ENCODE data around the gene B3GNT7. TPM values are rescaled to one million over a fixed set of nuclear protein-coding genes. Genes with fewer than 3 reads are reported as not detected.
"Not testable (repeated sequence)": the region's sequence is repeated elsewhere in the genome, so short reads cannot be mapped to it uniquely, and the experiment has no call there.

B3GNT7 gene
- polyA plus RNA-seq, 12 donors = 0.26 to 16.6 (median 0.51) TPM; not detected in 1

DNA sequence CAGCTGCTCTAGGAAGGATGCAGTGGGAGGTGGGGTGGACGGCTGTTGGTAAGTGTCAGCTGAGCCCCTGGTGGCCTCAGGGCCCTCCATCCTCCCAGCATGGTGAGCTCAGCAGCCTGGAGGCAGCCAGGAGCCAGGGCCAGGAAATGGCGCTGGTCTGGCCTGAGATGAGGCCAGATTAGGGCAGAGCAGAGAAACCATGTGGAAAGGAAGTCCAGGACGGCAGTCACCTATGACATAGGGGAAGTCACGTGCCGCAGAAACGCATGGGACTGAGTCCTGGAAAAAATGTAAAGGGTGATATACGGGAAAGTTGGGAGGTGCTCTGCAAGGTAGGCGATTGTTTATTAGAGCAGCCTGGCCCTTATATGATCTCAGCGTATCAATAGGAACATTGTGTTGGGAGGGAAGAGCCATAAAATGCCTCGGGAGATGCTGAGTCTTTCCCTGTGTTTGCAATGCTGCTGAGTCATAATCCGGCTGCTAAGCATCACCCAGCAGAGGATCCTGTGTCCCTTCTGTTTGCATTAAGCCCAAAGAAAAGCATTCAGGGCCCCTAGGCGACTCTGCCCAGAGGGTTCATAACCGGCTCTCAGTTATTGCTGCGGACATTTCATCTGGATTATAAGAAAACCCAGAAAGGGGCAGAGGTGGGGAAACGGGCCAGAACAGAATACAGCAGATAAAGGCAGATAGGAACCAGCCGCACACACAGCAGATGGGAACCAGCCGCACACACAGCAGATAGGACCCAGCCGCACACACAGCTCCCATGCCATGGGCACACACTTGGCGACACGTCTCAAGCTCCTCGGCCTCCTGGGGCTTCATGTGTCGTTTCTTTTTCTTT lies 30.3 kb upstream of the B3GNT7 start:
- no peak for DNase-seq

- DNase-seq = no peak
Measured at GRCh38 chr2:231367178-231367577, 28.3 kb upstream of the B3GNT7 start.

GRCh38 chr2:231369580-231370428 lies 25.7 kb upstream of the B3GNT7 start:
- DNase-seq = no peak

DNA sequence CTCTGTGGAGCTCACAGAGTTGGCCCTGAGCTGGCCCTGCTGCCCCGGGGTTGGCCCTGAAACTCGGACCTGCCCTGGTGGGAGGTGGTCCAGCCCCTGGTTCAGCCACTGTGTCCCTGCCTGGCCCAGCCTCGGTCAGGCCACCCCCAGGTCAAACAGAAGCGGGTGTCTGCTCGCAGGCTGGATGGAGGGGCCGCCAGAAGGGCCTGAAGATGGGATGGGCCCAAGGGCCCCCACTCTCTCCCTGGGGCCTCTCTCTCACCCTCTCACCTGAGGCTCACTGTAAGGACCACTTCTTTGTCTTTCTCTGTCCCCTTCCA lies 25.1 kb upstream of the B3GNT7 start:
- no peak for DNase-seq

GRCh38 chr2:231370749-231371429 lies 24.6 kb upstream of the B3GNT7 start:
- DNase-seq = no peak

DNA sequence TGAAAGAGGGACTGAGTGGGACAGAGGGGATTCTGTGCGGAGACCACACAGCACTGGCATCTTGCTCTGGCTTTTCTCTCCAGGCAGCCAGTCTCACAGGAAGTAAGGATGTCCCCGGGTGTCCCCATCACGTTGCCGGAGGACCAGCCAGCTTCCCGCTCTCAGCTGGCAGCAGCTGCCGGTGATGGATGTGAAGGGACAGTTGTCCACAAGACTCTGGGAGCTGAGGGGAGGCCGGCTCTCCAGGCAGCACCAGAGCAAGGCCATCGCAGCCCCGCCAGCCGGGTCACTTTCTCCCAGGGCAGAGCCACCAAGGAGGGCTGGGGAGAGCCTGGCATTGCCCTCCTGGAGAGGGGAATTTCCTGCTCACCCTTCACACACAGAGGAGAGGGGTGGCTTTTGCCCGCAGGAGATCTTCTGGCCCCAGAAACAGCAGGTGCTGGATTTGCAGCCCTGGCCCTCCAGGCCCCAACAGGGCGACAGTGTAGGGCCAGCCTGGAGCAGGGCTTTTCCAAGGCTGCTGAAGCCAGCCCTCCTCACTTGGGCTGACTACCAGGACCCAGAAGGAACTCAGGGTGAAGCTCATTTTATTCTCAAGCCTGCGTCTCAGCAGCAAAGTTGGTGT lies 24.0 kb upstream of the B3GNT7 start:
- DNase-seq = no peak

GRCh38 chr2:231372326-231372725 lies 23.2 kb upstream of the B3GNT7 start:
- DNase-seq = no peak

DNA sequence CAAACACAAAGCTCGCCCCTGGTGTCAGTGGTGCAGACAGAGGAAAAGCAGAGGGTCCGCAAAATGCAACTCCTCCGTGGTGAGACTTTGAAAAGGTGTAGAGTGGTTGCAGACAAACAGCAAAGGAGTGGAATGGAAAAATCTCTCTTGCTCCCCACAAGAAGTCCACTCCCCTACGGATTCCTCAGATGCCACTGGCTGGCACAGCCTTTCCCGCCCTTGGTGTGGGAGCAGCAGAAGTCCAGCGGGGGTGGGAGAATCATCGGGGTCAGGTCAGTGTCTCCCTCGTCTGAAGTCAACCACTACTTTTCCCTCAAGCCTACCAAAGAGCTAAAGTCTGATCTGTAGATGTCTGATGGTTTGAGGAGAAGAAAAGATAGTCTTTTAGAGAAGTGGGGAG lies 22.3 kb upstream of the B3GNT7 start:
- no peak for DNase-seq

GRCh38 chr2:231373786-231374349 lies 21.6 kb upstream of the B3GNT7 start:
- no peak for DNase-seq

GRCh38 chr2:231374771-231375170 lies 20.7 kb upstream of the B3GNT7 start:
- no peak for DNase-seq

GRCh38 chr2:231375994-231376615 lies 19.4 kb upstream of the B3GNT7 start:
- not testable (repeated sequence) for DNase-seq

- DNase-seq = no peak
Measured at GRCh38 chr2:231376857-231377256, 18.7 kb upstream of the B3GNT7 start.

GRCh38 chr2:231378026-231378722 lies 17.3 kb upstream of the B3GNT7 start:
- no peak for DNase-seq

DNA sequence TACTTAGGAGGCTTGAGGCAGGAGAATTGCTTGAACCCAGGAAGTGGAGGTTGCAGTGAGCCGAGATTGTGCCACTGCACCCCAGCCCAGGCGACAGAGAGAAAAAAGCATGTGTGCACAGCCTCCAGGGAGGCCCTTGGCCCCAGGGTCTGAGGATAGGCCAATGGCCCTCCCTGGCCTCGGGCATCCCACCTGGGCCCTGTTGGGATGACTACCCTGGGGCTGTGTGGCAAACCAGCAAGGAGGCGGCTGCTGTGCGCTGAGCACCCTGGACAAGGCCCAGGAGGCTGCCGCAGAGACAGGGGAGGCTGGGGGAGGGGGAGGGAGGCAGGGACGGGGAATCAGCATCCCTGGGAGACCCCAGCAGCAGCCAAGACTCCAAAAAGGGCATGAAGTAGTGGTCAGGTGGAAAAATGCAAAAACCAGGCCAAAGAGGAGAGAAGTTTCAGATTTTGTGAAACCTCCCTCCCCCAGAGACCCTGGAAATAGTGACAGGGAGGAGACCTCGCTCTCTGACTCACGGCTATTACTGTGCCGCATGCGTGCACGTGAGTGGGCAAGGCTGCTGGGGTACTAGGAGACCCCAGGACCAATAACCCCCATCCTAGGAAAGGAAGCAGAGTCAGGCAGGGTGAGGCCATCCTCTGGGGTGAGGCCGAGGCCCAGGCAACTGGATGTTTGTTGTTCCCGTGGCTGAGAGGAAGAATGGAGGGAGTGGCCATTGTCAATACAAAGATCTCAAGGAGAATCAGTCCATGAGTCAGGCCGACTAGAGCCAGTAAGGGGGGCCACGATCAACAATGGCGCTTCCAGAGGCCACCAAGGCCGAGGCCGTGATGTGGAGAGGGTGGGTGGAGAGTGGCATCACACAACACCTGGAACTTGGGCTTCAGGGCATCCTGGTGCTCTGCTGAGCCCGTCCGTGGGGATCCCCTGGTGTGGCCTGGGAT lies 16.0 kb upstream of the B3GNT7 start:
- DNase-seq = no peak

- no peak for DNase-seq
Measured at GRCh38 chr2:231380307-231380706, 15.2 kb upstream of the B3GNT7 start.

- DNase-seq = no peak
Measured at GRCh38 chr2:231380991-231381847, 14.3 kb upstream of the B3GNT7 start.

- no peak for DNase-seq
Measured at GRCh38 chr2:231382116-231382515, 13.4 kb upstream of the B3GNT7 start.

- DNase-seq = no peak
Measured at GRCh38 chr2:231383416-231384108, 11.9 kb upstream of the B3GNT7 start.
